ENCODE results near the gene MAP2K1.

Gene MAP2K1

GRCh38 chr15:66394472-66394871 is 7.8 kb downstream of the MAP2K1 start:
- DNase-seq: no peak

- no peak for DNase-seq
Measured at GRCh38 chr15:66394915-66395314, 8.2 kb downstream of the MAP2K1 start.

- no peak for DNase-seq
Measured at GRCh38 chr15:66399276-66399675, 12.6 kb downstream of the MAP2K1 start.

GRCh38 chr15:66400351-66400774 is 13.7 kb downstream of the MAP2K1 start:
- no peak for DNase-seq

GRCh38 chr15:66401130-66402021 is 14.7 kb downstream of the MAP2K1 start:
- DNase-seq: peak; percentile 30

GRCh38 chr15:66402761-66403284 is 16.1 kb downstream of the MAP2K1 start:
- DNase-seq: no peak

GRCh38 chr15:66403323-66403722 is 16.6 kb downstream of the MAP2K1 start:
- DNase-seq: no peak

- DNase-seq: no peak
Measured at GRCh38 chr15:66404122-66404521, 17.4 kb downstream of the MAP2K1 start.

GRCh38 chr15:66404532-66404931 is 17.8 kb downstream of the MAP2K1 start:
- no peak for DNase-seq

- DNase-seq: no peak
Measured at GRCh38 chr15:66405007-66405406, 18.3 kb downstream of the MAP2K1 start.

- no peak for DNase-seq
Measured at GRCh38 chr15:66405615-66406014, 18.9 kb downstream of the MAP2K1 start.

- DNase-seq: no peak
Measured at GRCh38 chr15:66408254-66408653, 21.5 kb downstream of the MAP2K1 start.

GRCh38 chr15:66408675-66409282 is 22.1 kb downstream of the MAP2K1 start:
- DNase-seq: no peak

GRCh38 chr15:66409565-66410108 is 22.9 kb downstream of the MAP2K1 start:
- DNase-seq: no peak

- DNase-seq: no peak
Measured at GRCh38 chr15:66411190-66411589, 24.5 kb downstream of the MAP2K1 start.

GRCh38 chr15:66412220-66412619 is 25.5 kb downstream of the MAP2K1 start:
- no peak for DNase-seq

GRCh38 chr15:66413579-66413978 is 26.9 kb downstream of the MAP2K1 start:
- DNase-seq: no peak

- no peak for DNase-seq
Measured at GRCh38 chr15:66415360-66415759, 28.6 kb downstream of the MAP2K1 start.

- DNase-seq: no peak
Measured at GRCh38 chr15:66417736-66418135, 31.0 kb downstream of the MAP2K1 start.

- DNase-seq: no peak
Measured at GRCh38 chr15:66419471-66419870, 32.8 kb downstream of the MAP2K1 start.

- DNase-seq: no peak
Measured at GRCh38 chr15:66422347-66422746, 35.6 kb downstream of the MAP2K1 start.

GRCh38 chr15:66423149-66423548 is 36.4 kb downstream of the MAP2K1 start:
- no peak for DNase-seq

GRCh38 chr15:66424963-66425612 is 38.4 kb downstream of the MAP2K1 start:
- DNase-seq: no peak

Measured in stimulated activated CD4-positive, alpha-beta T cell treated with anti-CD3 and anti-CD28 coated beads, Interleukin-4, amount 100 ng/mL, for 24 hours (primary cell).